ENCODE data around the gene NFIA.
"Not testable (repeated sequence)": the region's sequence is repeated elsewhere in the genome, so short reads cannot be mapped to it uniquely, and the experiment has no call there.

The NFIA gene

DNA sequence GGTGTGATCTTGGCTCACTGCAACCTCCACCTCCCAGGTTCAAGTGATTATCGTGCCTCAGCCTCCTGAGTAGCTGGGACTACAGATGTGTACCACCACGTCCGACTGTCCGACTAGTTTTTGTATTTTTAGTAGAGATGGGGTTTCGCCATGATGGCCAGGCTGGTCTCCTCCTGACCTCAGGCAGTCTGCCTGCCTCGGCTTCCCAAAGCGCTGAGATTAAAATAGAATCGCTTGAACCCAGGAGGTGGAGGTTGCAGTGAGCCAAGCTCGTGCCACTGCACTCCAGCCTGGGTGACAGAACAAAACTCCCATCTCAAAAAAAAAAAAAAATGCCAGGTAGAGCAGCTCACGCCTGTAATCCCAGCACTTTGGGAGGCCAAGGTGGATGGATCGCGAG, 44.5 kb downstream of the NFIA start:
- not testable (repeated sequence) for DNase-seq (ENCODE audit: low read depth, low spot score)

- no peak for DNase-seq (ENCODE audit: low read depth, low spot score)
Measured at GRCh38 chr1:61130338-61131000, 48.1 kb downstream of the NFIA start.

- no peak for DNase-seq (ENCODE audit: low read depth, low spot score)
Measured at GRCh38 chr1:61131248-61131647, 48.9 kb downstream of the NFIA start.

GRCh38 chr1:61131716-61132115, 49.4 kb downstream of the NFIA start:
- no peak for DNase-seq (ENCODE audit: low read depth, low spot score)

DNA sequence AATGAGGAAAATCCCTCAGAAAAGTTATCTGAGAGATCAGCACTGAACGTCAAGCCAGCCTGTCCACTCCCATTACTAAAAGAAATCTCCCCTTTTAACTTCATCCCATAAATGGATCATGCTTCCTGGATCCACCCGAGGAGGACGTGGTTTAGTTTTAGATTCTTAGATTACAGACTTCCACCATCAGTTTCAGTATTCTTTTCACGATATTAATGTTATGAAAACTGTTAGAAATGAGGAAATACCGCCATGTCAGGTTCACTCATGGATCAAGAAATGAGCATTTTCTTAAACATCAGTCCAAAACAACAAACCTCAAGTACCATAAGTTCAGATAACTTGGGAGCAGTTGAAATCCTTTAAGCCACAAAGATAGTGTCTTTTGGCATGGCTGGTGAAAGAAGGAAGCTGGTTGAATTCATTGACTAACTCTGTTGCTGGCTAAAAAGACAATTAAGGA, 49.8 kb downstream of the NFIA start:
- DNase-seq (ENCODE audit: low read depth, low spot score), result no peak

GRCh38 chr1:61132645-61133334, 50.4 kb downstream of the NFIA start:
- no peak for DNase-seq (ENCODE audit: low read depth, low spot score)

GRCh38 chr1:61133335-61134019, 51.1 kb downstream of the NFIA start:
- DNase-seq (ENCODE audit: low read depth, low spot score), result no peak

DNA sequence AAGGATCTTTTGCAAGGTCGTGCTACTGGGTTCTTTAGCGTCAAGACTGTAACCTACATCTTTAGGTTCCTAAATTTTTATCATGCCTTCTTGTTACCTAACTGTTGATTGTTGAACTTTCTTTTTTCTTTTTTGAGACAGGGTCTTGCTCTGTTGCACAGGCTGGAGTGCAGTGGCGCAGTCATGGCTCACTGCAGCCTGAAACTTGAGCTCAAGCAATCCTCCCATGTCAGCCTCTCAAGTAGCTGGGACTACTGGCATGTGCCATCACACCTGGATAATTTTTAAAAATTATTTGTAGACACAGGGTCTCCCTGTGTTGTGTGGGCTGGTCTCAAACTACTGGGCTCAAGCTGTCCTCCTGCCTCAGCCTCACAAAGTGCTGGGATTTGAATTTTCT, 52.9 kb downstream of the NFIA start:
- DNase-seq (ENCODE audit: low read depth, low spot score), result no peak

- DNase-seq (ENCODE audit: low read depth, low spot score), result no peak
Measured at GRCh38 chr1:61138305-61138704, 55.9 kb downstream of the NFIA start.

GRCh38 chr1:61138921-61139774, 56.8 kb downstream of the NFIA start:
- no peak for DNase-seq (ENCODE audit: low read depth, low spot score)

DNA sequence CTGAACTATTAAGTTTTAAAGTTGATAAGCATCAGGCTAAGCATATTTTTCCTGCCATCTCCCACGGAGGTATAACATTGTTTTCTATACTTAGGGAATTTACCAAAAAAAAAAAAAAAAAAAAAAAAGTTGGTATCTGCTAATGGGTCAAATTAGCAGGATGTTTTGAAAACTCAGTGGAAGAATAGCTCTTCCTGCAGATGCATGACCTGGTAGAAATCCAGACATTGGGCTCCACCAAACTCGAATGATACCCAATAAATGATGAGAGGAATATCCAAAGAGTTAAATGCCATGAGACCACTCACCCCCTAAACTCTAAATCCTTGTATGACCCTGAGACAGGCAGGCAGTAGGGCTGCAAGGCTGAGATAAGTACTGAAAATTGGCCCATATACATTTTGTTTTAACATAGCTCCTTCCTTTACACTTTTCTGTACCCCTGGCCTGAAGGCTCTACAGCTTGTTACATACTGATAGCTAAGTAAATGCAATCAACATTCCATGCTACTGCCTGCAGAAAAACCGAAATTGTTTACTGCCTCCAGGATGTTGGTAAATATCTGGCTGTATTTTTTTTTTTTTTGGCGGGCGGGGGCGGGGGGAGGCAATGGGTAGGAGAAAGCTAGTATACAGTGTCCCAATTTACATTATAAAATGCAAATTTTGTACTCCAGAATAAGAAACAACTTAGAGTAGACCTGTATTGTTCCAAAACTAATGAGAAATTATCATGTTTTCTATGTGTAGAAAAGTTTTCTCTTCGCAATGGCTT, 57.6 kb downstream of the NFIA start:
- DNase-seq (ENCODE audit: low read depth, low spot score), result no peak

- DNase-seq (ENCODE audit: low read depth, low spot score), result no peak
Measured at GRCh38 chr1:61140778-61141177, 58.4 kb downstream of the NFIA start.

GRCh38 chr1:61141288-61142042, 59.1 kb downstream of the NFIA start:
- no peak for DNase-seq (ENCODE audit: low read depth, low spot score)

DNA sequence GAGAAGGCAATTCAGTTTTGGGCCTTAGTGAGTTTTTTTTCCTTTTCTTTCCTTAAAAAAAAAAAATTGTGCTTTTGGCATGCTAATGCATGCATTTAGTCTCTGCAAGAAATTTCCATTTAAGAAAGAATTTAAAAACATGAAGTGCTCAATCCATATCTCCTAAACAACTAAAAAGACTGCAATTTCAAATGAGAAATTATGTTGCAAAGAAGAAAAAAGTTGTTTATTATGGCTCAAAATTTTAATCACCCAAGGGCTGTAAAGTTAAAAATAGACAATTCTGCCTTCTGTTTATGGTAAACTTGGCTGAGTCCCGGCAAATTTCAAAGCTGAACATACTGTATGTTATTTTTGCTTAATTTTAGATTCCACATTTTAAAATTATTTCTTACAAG, 59.7 kb downstream of the NFIA start:
- DNase-seq (ENCODE audit: low read depth, low spot score), result no peak

- no peak for DNase-seq (ENCODE audit: low read depth, low spot score)
Measured at GRCh38 chr1:61142726-61143500, 60.6 kb downstream of the NFIA start.

DNA sequence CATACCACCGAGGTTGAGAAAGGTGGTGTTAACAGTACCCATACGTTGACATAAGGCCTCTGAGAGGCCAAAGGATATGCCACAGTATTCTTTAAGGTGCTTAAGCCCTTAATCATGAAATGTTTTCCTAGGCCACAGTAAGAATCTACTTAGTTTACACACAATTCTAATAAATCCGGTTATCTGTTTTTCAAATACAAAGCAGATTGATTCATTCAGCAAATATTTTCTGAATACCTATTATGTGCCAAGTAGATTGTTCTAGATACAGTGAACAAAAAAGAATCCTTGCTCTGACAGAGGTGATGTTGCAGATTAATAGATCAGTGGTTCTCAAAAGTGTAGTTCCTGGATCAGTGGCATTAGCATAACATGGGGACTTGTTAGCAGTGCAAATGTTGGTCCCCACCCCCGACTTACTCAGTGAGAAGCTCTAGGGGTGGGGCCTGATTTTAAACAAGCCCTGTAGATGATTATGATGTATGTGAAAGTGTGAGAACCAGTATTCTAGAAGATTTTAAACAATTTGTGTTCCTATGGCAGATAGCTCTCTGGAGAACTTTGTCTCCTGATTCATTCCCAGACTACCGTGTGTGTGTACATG, 61.6 kb downstream of the NFIA start:
- DNase-seq (ENCODE audit: low read depth, low spot score), result no peak

DNA sequence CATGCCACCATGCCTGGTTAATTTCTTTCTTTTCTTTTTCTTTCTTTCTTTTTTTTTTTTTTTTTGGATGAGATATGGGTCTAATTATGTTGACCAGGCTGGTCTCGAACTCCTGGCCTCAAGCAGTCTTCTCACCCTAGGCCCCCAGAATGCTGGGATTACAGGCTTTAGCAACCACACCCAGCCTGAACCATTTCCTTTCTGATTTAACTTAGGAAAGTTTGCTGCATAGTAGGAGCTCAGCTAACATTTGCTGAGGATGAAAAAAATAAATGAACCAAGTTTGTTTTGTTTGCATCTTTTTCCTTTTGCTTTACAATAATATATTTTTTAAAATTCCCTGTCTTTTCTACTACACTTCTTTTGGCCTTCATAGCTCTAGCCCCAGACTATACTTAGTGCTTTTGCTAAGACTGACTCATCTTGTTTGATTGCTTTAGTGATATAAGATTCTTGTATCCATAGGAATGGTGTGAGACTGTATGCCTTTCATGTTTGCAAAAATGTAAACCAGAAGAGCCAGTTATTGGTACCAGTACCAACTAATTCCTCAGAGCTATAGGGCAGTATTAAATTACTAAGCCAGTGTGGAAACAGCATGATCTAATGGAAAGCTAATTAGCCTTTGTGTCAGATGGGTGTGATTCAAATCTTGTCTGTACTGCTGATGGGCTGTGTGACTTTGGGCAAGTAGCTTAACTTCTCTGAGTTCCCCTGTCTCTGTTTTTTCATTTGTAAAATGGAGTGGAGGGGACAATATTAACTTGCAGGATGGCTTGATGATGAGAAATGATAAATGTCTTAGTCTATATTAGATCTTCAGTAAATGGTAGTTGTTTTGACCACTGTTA, 66.9 kb downstream of the NFIA start:
- DNase-seq (ENCODE audit: low read depth, low spot score), result no peak

- DNase-seq (ENCODE audit: low read depth, low spot score), result no peak
Measured at GRCh38 chr1:61151565-61151964, 69.2 kb downstream of the NFIA start.

Measured in activated CD4-positive, CD25-positive, alpha-beta regulatory T cell treated with anti-CD3 and anti-CD28 coated beads, Interleukin-2, amount 50 U/mL, for 16 hours (primary cell).